Activated B cell treated with CpG ODN at 0.5 μM for 24 hours (primary cell): Measurements from ENCODE around the gene RGS10. TPM values are rescaled to one million over a fixed set of nuclear protein-coding genes. Genes with fewer than 3 reads are reported as not detected.

Experiments
- ATAC-seq: fragments of 200-7000 bp; cut with Tn5 transposase; one replicate; pipeline ENCODE4 v1.10.0; 2021; ENCODE audit warnings: low read depth, mild to moderate bottlenecking, moderate library complexity
- CTCF ChIA-PET: fragments of 350-600 bp; sonication (Branson Sonifier 250); formaldehyde crosslinking; loops from one replicate; lab custom pipeline; 2021; ENCODE audit warnings: antibody characterized with exemption; lab: Charles Lee
- POLR2A ChIA-PET: fragments of 350-600 bp; sonication (Branson Sonifier 250); formaldehyde crosslinking; loops from one replicate; lab custom pipeline; 2021; ENCODE audit warnings: antibody characterized with exemption; lab: Charles Lee
- DNase-seq: peaks from one replicate; pipeline ENCODE4 v3.0.0; 2022
- H3K27ac Mint-ChIP-seq: one replicate; pipeline ENCODE4 v1.8.0; 2020; ENCODE audit warnings: mixed read lengths
- H3K27me3 Mint-ChIP-seq: one replicate; pipeline ENCODE4 v1.8.0; 2021; ENCODE audit warnings: mixed read lengths
- H3K36me3 Mint-ChIP-seq: one replicate; pipeline ENCODE4 v1.8.0; 2021; ENCODE audit warnings: low read depth, mixed read lengths
- H3K4me1 Mint-ChIP-seq: one replicate; pipeline ENCODE4 v1.8.0; 2021; ENCODE audit warnings: mixed read lengths
- H3K4me3 Mint-ChIP-seq: one replicate; pipeline ENCODE4 v1.8.0; 2020; ENCODE audit warnings: mild to moderate bottlenecking, mixed read lengths
- H3K9me3 Mint-ChIP-seq: one replicate; pipeline ENCODE4 v1.8.0; 2020; ENCODE audit warnings: mixed read lengths
- CTCF ChIP-seq: fragments of 200-600 bp; IDR thresholded peaks from one replicate; pipeline ENCODE4 v1.8.0; 2022; ENCODE audit warnings: antibody characterized with exemption, mild to moderate bottlenecking
- intact Hi-C: fragments of 100-400 bp; cut with micrococcal nuclease; formaldehyde crosslinking; loops from one replicate; pipeline ENCODE4 v1.15.1; 2024
- total RNA-seq: library from RNA; stranded (reverse); gene quantifications from 2 replicates; pipeline ENCODE4 v1.2.3, GENCODE V29; 2022

RGS10 gene
- total RNA-seq, 1 donor from 2014 or later, result 53.5 TPM

GRCh38 chr10:119539359-119539825, 3.1 kb downstream of the RGS10 start:
- CTCF ChIA-PET, result no interaction called here
- intact Hi-C loops, result no loop called here

GRCh38 chr10:119538632-119539358, 3.7 kb downstream of the RGS10 start:
- no peak for DNase-seq
- POLR2A ChIA-PET, result no interaction called here
- H3K27ac Mint-ChIP-seq, result no peak overlapping the region
- no peak for TF ChIP-seq CTCF
- H3K36me3 Mint-ChIP-seq, result no peaks in the 10 kb centered on the region
- peaks cover 42% of the 10 kb centered on the region for H3K4me1 Mint-ChIP-seq
- CTCF ChIA-PET, result interaction anchor here (1.3 to 1.9 kb wide), 2 partner anchors 61 to 339 kb away, joined by 3 to 5 read pairs; no protein-coding TSS in a partner anchor
- ATAC-seq, result no peak
- intact Hi-C loops, result no loop called here
- H3K9me3 Mint-ChIP-seq, result no peaks in the 10 kb centered on the region
- H3K27me3 Mint-ChIP-seq, result no peaks in the 10 kb centered on the region
- H3K4me3 Mint-ChIP-seq, result no peak overlapping the region

More at GRCh38 chr10:119539359-119539825, 3.1 kb downstream of the RGS10 start:
- Mint-ChIP-seq H3K36me3 (no peaks in the 10 kb centered on the region), H3K9me3 (no peaks in the 10 kb centered on the region), H3K4me3 (no peak overlapping the region), H3K27ac (no peak overlapping the region), H3K4me1 (peaks cover 47% of the 10 kb centered on the region), H3K27me3 (no peaks in the 10 kb centered on the region)
- no peak for ATAC-seq
- POLR2A ChIA-PET, result interaction anchor here (0.6 to 1.1 kb wide), 3 partner anchors 22 to 332 kb away, joined by 3 to 6 read pairs (median 3); no protein-coding TSS in a partner anchor
- TF ChIP-seq CTCF, result no peak
- DNase-seq, result no peak

- H3K27me3 Mint-ChIP-seq, result no peaks in the 10 kb centered on the region
- no peaks in the 10 kb centered on the region for H3K9me3 Mint-ChIP-seq
- H3K4me3 Mint-ChIP-seq, result no peak overlapping the region
- no peak for TF ChIP-seq CTCF
- intact Hi-C loops, result no loop called here
- CTCF ChIA-PET, result interaction anchor here (1.3 to 1.9 kb wide), 2 partner anchors 60 to 339 kb away, joined by 3 to 5 read pairs; no protein-coding TSS in a partner anchor
- no peaks in the 10 kb centered on the region for H3K36me3 Mint-ChIP-seq
- peaks cover 37% of the 10 kb centered on the region for H3K4me1 Mint-ChIP-seq
- no peak overlapping the region for H3K27ac Mint-ChIP-seq
- POLR2A ChIA-PET, result no interaction called here
- ATAC-seq (no peak), DNase-seq (no peak)
Measured at GRCh38 chr10:119537953-119538630, 4.4 kb downstream of the RGS10 start.

GRCh38 chr10:119536508-119537025, 6.0 kb downstream of the RGS10 start:
- ATAC-seq, result no peak
- no peak for DNase-seq
- intact Hi-C loops, result no loop called here
- H3K9me3 Mint-ChIP-seq, result no peaks in the 10 kb centered on the region
- H3K36me3 Mint-ChIP-seq, result no peaks in the 10 kb centered on the region
- no peaks in the 10 kb centered on the region for H3K27me3 Mint-ChIP-seq
- H3K4me1 Mint-ChIP-seq, result peaks cover 34% of the 10 kb centered on the region
- TF ChIP-seq CTCF, result no peak
- CTCF ChIA-PET, result interaction anchor here (1.9 kb wide), 1 partner anchor 337 kb away, joined by 5 read pairs; no protein-coding TSS in a partner anchor
- H3K4me3 Mint-ChIP-seq, result no peak overlapping the region
- no peak overlapping the region for H3K27ac Mint-ChIP-seq
- POLR2A ChIA-PET, result no interaction called here
